ENCODE data around the gene EXD2.
"Not testable (repeated sequence)": the region's sequence is repeated elsewhere in the genome, so short reads cannot be mapped to it uniquely, and the experiment has no call there.

Gene EXD2

GRCh38 chr14:69259168-69259526 lies 67.8 kb downstream of the EXD2 start:
- DNase-seq = no peak

- no peak for DNase-seq
Measured at GRCh38 chr14:69259527-69260189, 68.4 kb downstream of the EXD2 start, which contains the start of gene GALNT16. GALNT16 (plus strand) TSS chr14:69260158; CDS start chr14:69260291, 133 bp downstream.

GRCh38 chr14:69260190-69260860 lies 69.0 kb downstream of the EXD2 start:
- DNase-seq = no peak

GRCh38 chr14:69260861-69261564 lies 69.7 kb downstream of the EXD2 start:
- no peak for DNase-seq

- DNase-seq = peak in 1 of 2 experiments; percentile 7
Measured at GRCh38 chr14:69261761-69262331, 70.5 kb downstream of the EXD2 start.

GRCh38 chr14:69262516-69262915 lies 71.2 kb downstream of the EXD2 start:
- peak in 1 of 2 experiments; percentile 4 for DNase-seq

GRCh38 chr14:69263364-69263763 lies 72.1 kb downstream of the EXD2 start:
- no peak for DNase-seq

- no peak for DNase-seq
Measured at GRCh38 chr14:69263771-69264170, 72.5 kb downstream of the EXD2 start.

GRCh38 chr14:69266572-69267345 lies 75.5 kb downstream of the EXD2 start:
- no peak for DNase-seq

GRCh38 chr14:69267492-69267891 lies 76.2 kb downstream of the EXD2 start:
- no peak for DNase-seq

GRCh38 chr14:69268223-69268622 lies 76.9 kb downstream of the EXD2 start:
- DNase-seq = no peak

GRCh38 chr14:69268763-69269162 lies 77.5 kb downstream of the EXD2 start:
- DNase-seq = peak in 1 of 2 experiments; percentile 30

- DNase-seq = no peak
Measured at GRCh38 chr14:69269381-69269780, 78.1 kb downstream of the EXD2 start.

- DNase-seq = no peak
Measured at GRCh38 chr14:69270097-69270496, 78.8 kb downstream of the EXD2 start.

- no peak for DNase-seq
Measured at GRCh38 chr14:69270795-69271708, 79.8 kb downstream of the EXD2 start.

- no peak for DNase-seq
Measured at GRCh38 chr14:69274321-69274720, 83.0 kb downstream of the EXD2 start.

- no peak for DNase-seq
Measured at GRCh38 chr14:69275331-69275730, 84.0 kb downstream of the EXD2 start.

GRCh38 chr14:69277356-69277755 lies 86.1 kb downstream of the EXD2 start:
- DNase-seq = not testable (repeated sequence)

- DNase-seq = no peak
Measured at GRCh38 chr14:69280746-69281291, 89.5 kb downstream of the EXD2 start.

- DNase-seq = no peak
Measured at GRCh38 chr14:69281450-69282169, 90.3 kb downstream of the EXD2 start.

GRCh38 chr14:69282448-69282847 lies 91.2 kb downstream of the EXD2 start:
- DNase-seq = no peak

All from SW 1271 (cell line).